ENCODE measurements around the gene CTU2. TPM values are rescaled to one million over a fixed set of nuclear protein-coding genes. Genes with fewer than 3 reads are reported as not detected.

CTU2 gene
- total RNA-seq, 1 donor from 2014 or later = 20.6 TPM

DNA sequence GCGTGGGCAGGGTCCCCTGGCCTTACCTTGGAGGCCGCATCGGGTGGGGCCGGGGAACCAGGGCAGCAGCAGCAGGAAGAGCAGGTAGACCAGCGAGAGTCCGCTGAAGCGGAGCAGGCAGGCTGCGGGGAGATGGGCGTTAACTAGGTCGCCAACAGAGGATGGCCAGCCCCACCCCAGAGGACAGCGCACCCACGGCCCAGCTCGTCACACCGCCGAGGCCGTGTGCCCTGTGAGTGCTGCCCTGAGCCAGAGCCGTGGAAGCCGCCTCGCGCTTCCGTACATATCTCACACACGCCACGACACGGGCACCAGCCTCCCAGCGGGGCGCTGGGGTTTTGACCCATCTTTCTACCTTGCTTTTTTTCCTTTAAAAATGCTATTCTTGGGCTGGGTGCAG, 43.1 kb downstream of the CTU2 start:
- intact Hi-C loops (cut with DNase I) = loop anchor here (10.0 kb wide), 1 partner anchor 415 kb away; no protein-coding TSS in a partner anchor
- ATAC-seq (no peak), DNase-seq (ENCODE audit: low spot score) (no peak)

DNA sequence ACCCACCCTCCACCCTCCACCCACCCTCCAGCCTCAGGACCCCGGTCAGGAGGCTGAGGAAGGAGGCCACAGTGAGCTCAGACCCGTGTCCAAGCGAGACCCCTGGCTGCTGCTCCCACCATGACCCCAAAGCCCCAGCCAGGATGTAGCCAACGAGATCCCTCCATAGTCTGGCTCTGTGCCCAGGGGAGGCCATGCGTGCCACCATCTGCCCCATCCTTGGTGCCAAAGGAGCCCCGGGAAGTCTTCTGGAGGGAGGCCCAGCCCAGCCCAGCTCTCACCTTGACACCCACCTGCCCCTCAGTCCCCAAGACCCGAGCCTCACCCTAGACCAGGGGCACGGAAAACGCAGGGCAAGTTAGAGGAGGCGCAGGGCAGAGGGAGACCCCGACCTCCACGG, 44.6 kb downstream of the CTU2 start:
- intact Hi-C loops (cut with DNase I) = no loop called here
- DNase-seq (ENCODE audit: low spot score) = no peak
- ATAC-seq = no peak

DNA sequence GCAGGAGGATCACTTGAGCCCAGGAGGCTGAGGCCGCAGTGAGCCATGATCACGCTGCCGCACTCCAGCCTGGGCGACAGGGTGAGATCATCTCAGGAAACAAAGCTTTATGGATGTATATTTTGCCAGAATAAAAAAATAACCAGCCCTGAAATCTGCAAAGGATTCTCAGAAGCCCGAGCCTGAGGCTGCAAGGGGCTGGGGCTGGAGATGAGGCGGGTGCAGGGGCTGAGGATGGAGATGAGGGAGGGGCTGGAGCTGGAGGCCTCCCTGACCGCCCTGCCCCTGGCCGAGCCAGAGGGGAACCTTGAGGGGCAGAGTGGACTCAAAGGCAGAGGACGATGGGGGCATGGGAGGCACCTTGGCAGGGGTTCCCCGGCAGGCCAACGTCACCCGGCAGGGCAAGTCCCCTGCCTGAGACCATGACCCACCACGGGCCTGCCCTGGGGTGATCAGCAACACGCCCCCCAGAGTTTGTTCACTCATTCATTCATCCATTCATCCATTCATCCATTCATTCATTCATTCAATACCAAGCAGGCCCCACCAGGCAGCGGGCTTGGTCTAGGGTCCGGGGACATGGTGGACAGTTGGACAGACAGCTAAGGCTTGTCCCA, 46.2 kb downstream of the CTU2 start:
- intact Hi-C loops (cut with DNase I) = no loop called here
- DNase-seq (ENCODE audit: low spot score) (no peak), ATAC-seq (no peak)

DNA sequence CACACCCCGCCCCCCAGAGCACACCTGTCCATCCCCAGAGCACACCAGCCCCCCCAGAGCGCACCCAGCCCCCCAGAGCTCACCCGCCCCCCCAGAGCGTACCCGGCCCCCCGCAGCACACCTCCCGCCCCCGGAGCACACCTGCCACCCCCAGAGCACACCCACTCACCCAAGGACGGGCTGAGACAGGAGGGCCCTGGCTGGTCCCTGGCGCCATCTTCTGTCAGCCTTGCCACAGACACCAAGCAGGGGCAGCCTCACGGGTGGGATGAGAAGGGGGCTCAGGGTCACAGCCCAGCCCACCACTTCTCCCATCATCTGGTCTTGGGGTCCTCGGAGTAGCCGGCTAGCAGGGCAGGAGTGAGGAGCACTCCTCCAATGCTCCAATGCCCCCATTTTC, 46.9 kb downstream of the CTU2 start:
- ATAC-seq (no peak), DNase-seq (ENCODE audit: low spot score) (no peak)
- intact Hi-C loops (cut with DNase I) = no loop called here

DNA sequence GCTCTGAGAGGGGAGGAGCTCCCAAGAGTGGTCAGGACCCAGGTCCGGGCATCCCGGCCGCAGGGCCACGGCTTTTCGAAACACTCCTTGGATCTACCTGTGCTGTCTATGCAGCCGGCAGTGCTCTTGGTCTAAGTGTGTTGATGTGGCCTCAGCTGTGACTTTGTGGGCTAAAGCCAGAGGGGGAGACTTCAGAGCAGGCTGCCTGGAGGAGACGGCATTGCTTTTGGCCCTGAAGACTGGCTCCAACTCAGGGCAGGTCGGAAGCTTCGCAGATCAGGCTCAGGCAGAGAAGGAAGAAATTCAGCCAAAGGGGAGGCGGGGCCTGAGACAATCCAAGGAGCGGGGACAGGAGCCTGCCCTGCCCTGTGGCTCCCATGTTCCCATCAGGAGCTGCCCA, 47.3 kb downstream of the CTU2 start:
- intact Hi-C loops (cut with DNase I) = no loop called here
- ATAC-seq (peak; percentile 8), DNase-seq (ENCODE audit: low spot score) (no peak)

DNA sequence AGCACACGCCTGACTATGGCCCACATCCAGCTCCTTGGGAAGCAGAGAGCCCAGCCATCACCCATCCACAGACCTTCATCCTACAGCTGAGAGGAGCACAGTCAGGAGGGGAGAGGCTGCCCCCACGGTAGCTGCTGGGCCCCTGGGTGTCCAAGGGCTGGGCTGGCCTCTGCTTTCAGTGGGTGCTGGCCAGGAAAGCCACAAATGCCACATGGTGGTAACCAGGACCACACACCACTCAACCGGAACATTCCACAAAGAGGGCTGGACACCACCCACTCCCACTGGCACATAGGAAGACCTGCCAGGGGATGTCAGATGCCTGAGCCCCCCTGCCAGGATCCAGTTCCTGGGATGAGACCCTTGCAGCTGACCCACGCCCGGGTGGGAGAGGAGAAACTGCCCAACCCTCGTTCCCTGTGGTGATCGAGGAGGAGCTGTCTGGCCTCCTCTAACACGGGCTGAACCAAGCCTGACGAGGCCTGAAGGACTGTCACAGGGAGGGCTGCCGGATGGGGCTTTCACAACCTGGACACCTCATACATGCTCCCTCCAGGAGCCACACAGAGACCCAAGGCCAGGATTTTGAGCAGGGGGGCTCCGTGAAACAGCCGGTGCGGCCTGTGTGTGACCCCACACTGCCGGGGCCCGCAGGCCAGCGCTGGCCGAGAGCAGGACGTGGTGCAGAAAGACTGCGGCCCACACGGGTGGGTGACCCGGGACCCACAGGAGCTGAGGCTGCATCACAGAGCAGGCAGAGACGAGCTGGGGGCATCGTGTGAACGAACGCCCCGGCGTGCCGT, 48.0 kb downstream of the CTU2 start:
- peak; percentile 18 for ATAC-seq
- no peak for DNase-seq (ENCODE audit: low spot score)
- intact Hi-C loops (cut with DNase I) = no loop called here

DNA sequence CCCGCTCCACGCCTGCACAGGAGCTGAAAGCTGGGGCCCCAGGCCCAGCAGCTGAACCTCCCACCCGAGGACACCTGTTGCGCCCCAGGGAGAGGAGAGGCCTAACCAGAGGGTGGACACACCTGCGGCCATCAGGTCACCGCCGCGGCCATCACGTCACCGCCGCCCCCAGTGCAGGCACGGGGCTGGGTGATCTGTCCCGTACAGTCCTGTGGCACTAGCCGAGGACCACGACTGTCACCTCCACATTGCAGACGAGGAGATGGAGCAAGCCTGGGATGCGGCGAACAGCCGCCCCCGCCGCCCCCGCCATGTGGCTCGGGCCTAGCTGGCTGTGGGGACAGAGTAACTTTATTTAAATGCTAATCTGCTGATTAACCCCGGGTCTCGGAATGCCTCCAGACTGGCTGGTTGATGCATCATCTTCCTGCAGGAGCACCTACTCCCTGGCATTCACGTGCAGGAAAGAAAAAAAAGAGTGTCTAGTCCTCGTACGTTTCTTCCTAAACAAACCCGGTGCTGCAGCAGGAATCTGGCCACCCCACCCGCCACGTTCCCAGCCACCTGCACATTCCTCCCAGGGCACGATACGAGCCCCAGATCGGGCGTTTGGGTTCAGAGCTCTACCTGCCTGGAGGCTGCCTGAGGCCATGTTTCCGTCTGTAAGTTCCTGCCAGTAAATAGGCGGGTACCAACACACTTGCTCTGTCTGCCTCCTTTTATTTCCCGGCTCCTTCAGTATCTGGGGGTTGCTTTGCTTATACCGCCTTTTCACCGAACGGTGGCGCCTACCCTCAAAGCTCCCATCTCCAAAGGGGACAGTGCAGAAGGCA, 48.8 kb downstream of the CTU2 start:
- intact Hi-C loops (cut with DNase I) = no loop called here
- DNase-seq (ENCODE audit: low spot score) = no peak
- ATAC-seq = no peak

DNA sequence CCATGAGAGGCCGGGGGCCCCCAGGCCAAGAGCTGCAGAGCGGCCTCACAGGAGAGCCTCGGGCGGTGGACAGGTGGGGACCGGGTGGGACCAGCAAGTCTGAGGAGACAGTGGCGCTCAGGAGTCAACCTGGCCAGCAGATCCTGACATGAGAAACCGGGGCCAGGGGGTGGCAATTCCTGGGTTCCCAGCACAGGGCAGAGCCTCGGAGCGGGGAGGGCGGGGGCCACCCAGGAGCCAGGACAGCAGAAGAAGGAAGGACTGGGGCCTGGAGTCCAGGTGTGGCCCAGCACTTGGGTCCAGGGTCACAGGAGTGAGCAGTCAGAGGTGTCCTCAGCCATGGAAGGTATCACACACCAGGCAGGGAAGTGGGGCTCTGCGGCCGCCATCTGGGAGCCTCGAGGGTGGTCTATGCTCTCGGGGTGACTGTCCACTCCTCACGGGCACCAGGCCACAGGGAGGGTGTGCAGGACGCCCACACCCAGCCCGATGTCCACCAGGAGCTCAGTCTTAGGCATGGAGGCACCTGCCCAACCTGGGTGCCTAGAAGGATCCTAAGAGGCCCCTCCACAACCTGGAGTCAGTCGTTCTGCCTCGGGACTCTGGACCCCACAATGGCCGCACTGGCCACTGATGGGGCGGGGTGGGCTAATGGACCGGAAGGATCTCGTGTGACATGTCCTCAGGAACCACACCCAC, 49.6 kb downstream of the CTU2 start:
- intact Hi-C loops (cut with DNase I) = no loop called here
- no peak for DNase-seq (ENCODE audit: low spot score)
- ATAC-seq = no peak

DNA sequence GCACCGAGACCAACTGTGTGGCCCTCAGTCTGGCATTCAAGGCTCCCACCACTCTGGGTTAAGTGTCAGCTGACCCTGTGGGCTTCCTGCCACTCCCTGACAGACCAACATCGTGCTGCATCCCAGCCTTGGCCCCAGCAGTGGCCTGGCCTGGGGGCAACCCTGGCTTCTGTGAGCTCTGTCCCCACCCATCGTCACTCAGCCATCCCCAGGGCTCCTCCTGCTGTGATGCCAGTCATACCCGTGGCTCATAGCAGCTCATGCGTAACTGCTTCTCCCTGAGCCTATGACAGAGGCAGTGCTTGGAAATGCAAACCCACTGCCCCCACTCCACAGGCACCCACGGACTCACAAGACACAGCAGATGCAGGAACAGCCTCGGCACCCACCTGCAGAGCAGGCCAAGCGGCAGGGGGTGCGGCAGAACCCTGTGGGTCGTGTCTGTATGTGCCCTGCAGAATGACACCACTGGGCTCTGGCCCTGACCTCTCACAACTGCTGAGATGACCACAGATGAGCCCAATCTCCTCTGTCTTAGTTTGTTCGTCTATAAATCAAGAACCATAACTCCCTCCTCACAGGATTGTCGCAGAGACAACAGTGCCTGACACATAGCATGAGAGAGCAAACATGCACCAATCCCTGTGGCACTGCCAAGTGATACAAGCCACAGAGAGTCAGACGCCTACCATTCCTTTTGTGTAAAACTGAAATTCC, 52.1 kb downstream of the CTU2 start:
- intact Hi-C loops (cut with DNase I) = no loop called here
- ATAC-seq (no peak), DNase-seq (ENCODE audit: low spot score) (no peak)

DNA sequence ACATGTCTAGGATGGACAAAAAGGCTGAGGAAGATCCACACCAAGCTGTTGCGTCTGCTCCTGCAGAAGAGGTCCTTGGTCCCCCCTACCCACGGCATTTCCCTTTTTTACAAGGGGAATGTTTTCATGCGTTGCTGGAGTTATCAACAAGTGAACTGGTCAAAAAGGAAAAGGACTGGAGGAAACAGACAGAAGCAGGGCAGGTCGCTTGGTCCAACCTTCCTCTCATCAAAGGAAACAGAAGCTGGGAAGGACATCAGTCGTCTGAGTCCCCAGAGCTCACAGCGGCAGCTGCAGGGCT, 52.6 kb downstream of the CTU2 start:
- no peak for ATAC-seq
- intact Hi-C loops (cut with DNase I) = no loop called here
- DNase-seq (ENCODE audit: low spot score) = no peak

DNA sequence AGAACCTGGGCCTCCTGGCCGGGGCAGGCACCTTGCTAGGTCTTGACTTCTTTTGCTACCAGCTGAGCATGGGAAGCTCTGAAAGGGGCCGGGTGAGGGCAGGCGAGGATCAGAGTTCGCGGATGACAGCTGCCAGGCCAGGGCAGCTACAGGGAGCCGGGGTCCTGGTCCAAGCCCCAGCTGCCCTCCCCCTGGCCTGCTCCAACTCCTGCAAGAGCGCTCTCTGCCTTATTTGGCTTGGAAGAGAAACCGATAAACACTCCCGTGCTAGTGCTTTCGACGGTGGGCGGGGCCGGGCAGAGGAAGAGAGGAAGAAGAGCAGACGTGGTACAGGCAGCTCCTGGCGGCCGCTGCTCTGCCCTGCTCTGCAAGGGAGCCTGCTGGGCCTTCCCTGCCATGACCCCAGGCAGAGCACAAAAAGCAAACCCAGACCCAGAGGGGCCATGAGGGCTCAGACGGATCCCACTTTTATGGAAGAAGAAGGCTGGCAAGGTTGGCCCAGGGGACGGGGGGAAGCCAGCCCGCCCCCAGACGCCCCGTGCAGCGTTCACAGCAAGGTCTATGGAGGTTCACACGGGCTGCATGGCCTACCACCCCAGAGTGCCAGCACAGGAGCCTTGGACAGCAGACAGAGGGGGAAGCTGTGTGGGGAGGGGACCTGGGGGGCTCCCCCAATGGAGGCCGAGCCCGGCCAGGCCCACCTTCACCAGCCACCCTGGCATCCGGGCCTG, 53.1 kb downstream of the CTU2 start:
- intact Hi-C loops (cut with DNase I) = no loop called here
- ATAC-seq (peak; percentile 76), DNase-seq (ENCODE audit: low spot score) (no peak)

DNA sequence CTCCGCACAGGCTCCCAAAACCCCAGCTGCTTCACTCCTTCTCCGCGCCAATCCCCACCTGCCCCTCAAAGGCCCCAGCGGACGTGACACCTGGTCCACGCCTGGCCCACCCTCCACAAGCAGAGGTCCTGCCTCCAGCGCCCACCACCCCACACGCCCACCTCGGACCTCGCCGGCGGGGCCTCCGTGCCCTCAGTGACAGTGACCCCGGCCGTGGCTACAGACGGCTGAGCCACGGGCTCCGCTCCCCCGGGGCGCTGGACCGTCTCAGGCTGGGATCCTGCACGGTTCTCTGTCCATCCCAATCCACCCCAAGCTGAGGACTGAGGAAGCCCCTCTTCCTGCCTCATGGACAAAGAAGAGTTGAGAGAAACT, 53.7 kb downstream of the CTU2 start:
- ATAC-seq = no peak
- no peak for DNase-seq (ENCODE audit: low spot score)
- intact Hi-C loops (cut with DNase I) = no loop called here

DNA sequence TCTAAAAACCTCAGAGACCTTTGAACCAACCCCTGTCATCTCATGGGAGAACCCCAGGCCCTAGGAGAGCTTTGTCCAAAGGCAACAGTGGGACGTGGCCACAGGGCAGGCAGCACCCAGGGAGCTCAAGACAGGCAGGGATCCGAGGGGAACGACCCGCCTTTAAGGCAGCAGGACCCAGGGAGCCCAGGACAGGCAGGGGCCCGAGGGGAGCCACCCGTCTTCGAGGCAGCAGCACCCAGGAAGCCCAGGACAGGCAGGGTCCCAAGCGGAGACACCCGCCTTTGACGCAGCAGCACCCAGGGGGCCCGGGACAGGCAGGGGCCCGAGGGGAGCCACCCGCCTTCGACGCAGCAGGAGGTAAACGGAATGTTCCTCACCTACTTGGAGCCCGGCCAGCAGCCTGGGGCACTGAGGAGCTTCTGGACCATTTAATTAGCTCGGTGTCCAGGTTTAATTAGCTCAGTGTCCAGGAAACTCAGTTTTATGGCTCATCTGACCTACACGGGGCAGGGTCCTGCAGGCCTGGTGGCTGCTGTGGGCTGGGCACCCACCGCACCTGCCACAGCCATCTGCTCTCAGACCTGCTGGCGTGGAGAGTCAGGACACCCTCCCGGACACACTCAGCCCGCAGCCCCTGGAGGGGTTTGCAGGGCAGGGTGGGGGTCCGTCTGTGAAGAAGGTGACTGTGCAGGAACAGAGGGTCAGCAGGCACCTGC, 54.3 kb downstream of the CTU2 start:
- DNase-seq (ENCODE audit: low spot score) (no peak), ATAC-seq (no peak)
- intact Hi-C loops (cut with DNase I) = no loop called here

DNA sequence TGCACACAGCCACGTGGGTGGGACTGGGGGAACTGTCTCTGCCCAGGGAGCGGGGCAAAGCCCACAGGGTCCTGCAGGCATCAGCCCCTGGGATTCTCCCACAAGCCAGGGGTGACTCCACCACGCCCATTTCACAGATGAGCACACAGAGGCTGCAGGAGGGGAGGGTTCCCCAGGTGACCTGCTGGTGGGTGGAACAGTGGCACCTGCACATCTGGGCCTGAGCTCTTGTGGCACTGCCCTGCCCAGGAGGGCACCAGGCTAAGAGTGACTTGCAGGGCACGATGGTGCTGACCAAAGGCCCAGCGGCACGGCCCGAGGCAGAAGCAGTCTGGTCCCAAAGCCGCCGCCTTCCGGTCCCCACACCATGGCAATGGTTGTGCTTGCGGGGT, 54.8 kb downstream of the CTU2 start:
- intact Hi-C loops (cut with DNase I) = no loop called here
- DNase-seq (ENCODE audit: low spot score) = no peak
- ATAC-seq = no peak

DNA sequence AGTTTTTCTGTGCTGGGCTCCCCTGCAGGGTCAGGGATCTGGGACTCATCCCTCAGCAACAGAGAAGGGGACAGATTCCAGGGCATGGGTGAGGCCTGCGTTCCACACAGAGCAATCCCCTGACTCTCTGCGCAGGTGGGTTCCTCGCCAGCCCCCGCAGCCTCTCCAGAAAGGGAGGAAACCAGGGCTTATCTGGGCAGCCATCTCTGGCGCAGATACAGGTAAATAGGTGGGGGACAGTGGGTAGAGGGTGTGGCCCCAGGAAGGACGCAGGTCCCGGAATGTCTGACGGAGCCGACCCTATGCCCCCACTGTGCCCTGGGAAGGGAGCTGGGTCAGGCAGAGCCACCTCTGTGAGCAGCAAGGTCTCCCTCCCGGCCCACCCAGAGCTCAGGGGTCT, 55.5 kb downstream of the CTU2 start:
- ATAC-seq (no peak), DNase-seq (ENCODE audit: low spot score) (no peak)
- intact Hi-C loops (cut with DNase I) = no loop called here

DNA sequence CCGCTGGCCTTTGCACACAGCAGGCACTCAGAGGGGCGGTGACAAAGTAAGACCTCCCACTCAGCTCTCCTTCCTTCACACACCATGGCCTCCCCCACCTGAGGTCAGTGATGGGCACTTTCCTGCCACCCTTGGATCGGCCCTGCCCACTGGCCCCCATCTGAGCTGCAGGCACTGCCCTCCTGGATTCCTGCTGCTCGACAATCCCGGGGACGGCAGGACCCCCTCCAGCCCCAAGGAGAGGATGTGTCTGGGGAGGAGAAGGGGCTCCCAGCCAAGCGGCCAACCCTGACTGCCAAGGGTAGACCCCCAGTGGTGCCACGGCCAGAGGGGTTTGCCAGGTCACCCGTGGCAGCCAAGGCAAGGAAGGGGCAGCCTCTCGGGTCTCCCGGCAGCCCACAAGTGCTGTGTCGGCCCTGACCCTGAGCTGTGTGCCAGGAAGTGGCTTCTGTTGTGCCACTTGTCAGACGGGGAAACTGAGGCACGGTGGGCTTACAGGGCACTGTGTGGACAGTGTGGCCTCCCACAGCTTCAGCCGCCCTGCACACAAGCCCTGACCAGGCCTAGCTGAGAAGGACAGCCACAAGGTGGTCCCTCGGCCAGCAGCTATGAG, 56.1 kb downstream of the CTU2 start:
- no peak for ATAC-seq
- intact Hi-C loops (cut with DNase I) = no loop called here
- no peak for DNase-seq (ENCODE audit: low spot score)

DNA sequence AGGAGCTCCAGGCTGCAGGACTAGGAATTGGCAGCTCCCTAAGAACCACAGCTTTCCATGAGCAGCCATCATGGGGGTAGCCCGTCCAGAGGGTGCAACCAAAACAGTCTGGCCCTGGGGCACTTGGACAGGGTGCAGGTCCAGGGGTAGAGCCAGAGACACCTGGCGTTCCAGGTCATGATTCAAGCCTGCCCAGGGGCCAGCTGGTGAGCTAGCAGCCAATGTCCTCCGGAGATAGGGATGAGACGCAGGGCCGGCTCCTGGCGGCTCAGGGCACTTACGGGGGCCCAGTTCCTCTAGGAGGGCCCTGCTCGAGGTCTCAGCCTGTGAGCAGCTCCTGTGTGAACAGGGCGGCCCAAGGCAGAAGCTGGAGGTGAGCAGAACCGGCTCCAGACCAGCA, 56.6 kb downstream of the CTU2 start:
- intact Hi-C loops (cut with DNase I) = no loop called here
- no peak for ATAC-seq
- no peak for DNase-seq (ENCODE audit: low spot score)

Data from sciatic nerve (tissue), 2 donors.